Neural cell (in vitro differentiated cells): ENCODE data around the gene GPAT3. TPM values are rescaled to one million over a fixed set of nuclear protein-coding genes. Genes with fewer than 3 reads are reported as not detected.

Source experiments
- H2AFZ ChIP-seq: fragments of 200-600, 300-800 bp; sonication (generic), shearing (Covaris generic); 2 replicates; pipeline ENCODE4 v1.6.0; 2014; ENCODE audit warnings: low read depth, mild to moderate bottlenecking, antibody characterized with exemption, low read length, moderate library complexity
- H3F3A ChIP-seq: fragments of 200-600 bp; shearing (Covaris generic); 2 replicates; pipeline ENCODE4 v1.6.1; 2016; ENCODE audit warnings: mild to moderate bottlenecking, moderate library complexity, mixed read lengths, antibody characterized with exemption, low read length; ENCODE audit not compliant: insufficient read depth, poor library complexity, severe bottlenecking
- H3K27ac ChIP-seq: fragments of 200-600, 300-800 bp; sonication (generic), shearing (Covaris generic); 2 replicates; pipeline ENCODE4 v1.5.1; 2014; ENCODE audit warnings: mild to moderate bottlenecking, low read length, moderate library complexity
- H3K27me3 ChIP-seq: fragments of 300-800, 200-600 bp; sonication (generic), shearing (Covaris generic); 2 replicates; pipeline ENCODE4 v1.6.0; 2014; ENCODE audit warnings: mild to moderate bottlenecking, low read depth, low read length, moderate library complexity; ENCODE audit not compliant: insufficient read depth
- H3K36me3 ChIP-seq: fragments of 300-800, 200-600 bp; sonication (generic), shearing (Covaris generic); 2 replicates; pipeline ENCODE4 v1.5.1; 2014; ENCODE audit warnings: mild to moderate bottlenecking, antibody characterized with exemption, low read length, moderate library complexity; ENCODE audit not compliant: insufficient read depth
- H3K4me2 ChIP-seq: fragments of 300-800, 200-600 bp; sonication (generic), shearing (Covaris generic); 2 replicates; pipeline ENCODE4 v1.6.0; 2014; ENCODE audit warnings: mild to moderate bottlenecking, low read length
- H3K4me3 ChIP-seq: fragments of 300-800, 200-600 bp; sonication (generic), shearing (Covaris generic); 2 replicates; pipeline ENCODE4 v1.5.1; 2014; ENCODE audit warnings: mild to moderate bottlenecking, low read length, moderate library complexity
- H3K79me2 ChIP-seq: fragments of 200-600 bp; shearing (Covaris generic); replicated peaks from 2 replicates; pipeline ENCODE4 v1.6.0; 2014; ENCODE audit warnings: mild to moderate bottlenecking, low read length, moderate library complexity; ENCODE audit not compliant: insufficient read depth
- H3K9ac ChIP-seq: fragments of 300-800, 200-600 bp; sonication (generic), shearing (Covaris generic); 2 replicates; pipeline ENCODE4 v1.6.1; 2016; ENCODE audit warnings: mild to moderate bottlenecking, low read length, mixed read lengths
- H3K9me2 ChIP-seq: fragments of 200-600 bp; shearing (Covaris generic); 2 replicates; pipeline ENCODE4 v1.6.1; 2016; ENCODE audit warnings: mild to moderate bottlenecking, low read length, mixed read lengths; ENCODE audit not compliant: insufficient read depth
- H3K9me3 ChIP-seq: fragments of 200-600, 300-800 bp; sonication (generic), shearing (Covaris generic); 2 replicates; pipeline ENCODE4 v1.6.1; 2016; ENCODE audit warnings: mild to moderate bottlenecking, mixed run types, low read length, moderate library complexity, mixed read lengths
- H4K20me1 ChIP-seq: fragments of 200-600 bp; shearing (Covaris generic); 2 replicates; pipeline ENCODE4 v1.6.1; 2016; ENCODE audit warnings: mild to moderate bottlenecking, mixed run types; ENCODE audit not compliant: insufficient read depth
- CTCF ChIP-seq: fragments of 450-650 bp; IDR thresholded peaks from 2 replicates; pipeline ENCODE4 v1.5.1; 2014; ENCODE audit warnings: antibody characterized with exemption, mild to moderate bottlenecking, moderate library complexity; ENCODE audit not compliant: poor library complexity, severe bottlenecking
- EP300 ChIP-seq: fragments of 450-650 bp; conservative IDR thresholded peaks from 2 replicates; pipeline ENCODE4 v1.6.1; 2014; ENCODE audit warnings: antibody characterized with exemption, mild to moderate bottlenecking, moderate library complexity; ENCODE audit not compliant: poor library complexity, severe bottlenecking
- EZH2 ChIP-seq: fragments of 200-600, 300-800 bp; shearing (Covaris generic), sonication (generic); IDR thresholded peaks from 2 replicates; pipeline ENCODE4 v1.6.1; 2014; ENCODE audit warnings: antibody characterized with exemption, low read length, borderline replicate concordance, mild to moderate bottlenecking; ENCODE audit not compliant: insufficient read depth, poor library complexity, severe bottlenecking
- MXI1 ChIP-seq: fragments of 450-650 bp; conservative IDR thresholded peaks from 2 replicates; pipeline ENCODE4 v1.6.1; 2014; ENCODE audit warnings: antibody characterized with exemption, mild to moderate bottlenecking; ENCODE audit not compliant: poor library complexity, severe bottlenecking
- POLR2AphosphoS5 ChIP-seq: IDR thresholded peaks from 2 replicates; pipeline ENCODE4 v1.6.1; 2012
- RAD21 ChIP-seq: fragments of 450-650 bp; conservative IDR thresholded peaks from 2 replicates; pipeline ENCODE4 v1.6.1; 2014; ENCODE audit warnings: antibody characterized with exemption, mild to moderate bottlenecking, moderate library complexity
- REST ChIP-seq: IDR thresholded peaks from 2 replicates; pipeline ENCODE4 v1.6.1; 2012; ENCODE audit warnings: borderline replicate concordance
- SMC3 ChIP-seq: fragments of 450-650 bp; conservative IDR thresholded peaks from 2 replicates; pipeline ENCODE4 v1.6.1; 2014; ENCODE audit warnings: antibody characterized with exemption, mild to moderate bottlenecking, moderate library complexity; ENCODE audit not compliant: poor library complexity
- TAF1 ChIP-seq: IDR thresholded peaks from 2 replicates; pipeline ENCODE4 v1.6.1; 2012; ENCODE audit warnings: low read depth
- polyA plus RNA-seq: library from polyadenylated mRNA; depleted of rRNA; stranded (reverse); fragments of >200 nt; gene quantifications from 2 replicates; pipeline ENCODE4 v1.2.3, GENCODE V29; 2014

Gene GPAT3
- polyA plus RNA-seq, 1 donor from 2014 or later, result not detected

GRCh38 chr4:83599183-83599582 lies 63.3 kb downstream of the GPAT3 start:
- no peak overlapping the region for H2AFZ ChIP-seq
- no peak for TF ChIP-seq POLR2AphosphoS5
- no peak for TF ChIP-seq REST
- no peak for TF ChIP-seq EZH2
- TF ChIP-seq EP300, result no peak
- no peak for TF ChIP-seq CTCF
- TF ChIP-seq SMC3, result no peak
- no peak for TF ChIP-seq TAF1
- TF ChIP-seq MXI1, result no peak
- TF ChIP-seq RAD21, result no peak
- no peaks in the 10 kb centered on the region for H3K9me2 ChIP-seq
- H4K20me1 ChIP-seq, result no peaks in the 10 kb centered on the region
- no peaks in the 10 kb centered on the region for H3K9me3 ChIP-seq
- H3K79me2 ChIP-seq, result no peaks in the 10 kb centered on the region
- H3K27ac ChIP-seq, result no peak overlapping the region
- no peak overlapping the region for H3K9ac ChIP-seq
- H3K36me3 ChIP-seq, result no peaks in the 10 kb centered on the region
- no peak overlapping the region for H3K4me3 ChIP-seq
- no peaks in the 10 kb centered on the region for H3K27me3 ChIP-seq
- no peak overlapping the region for H3K4me2 ChIP-seq
- H3F3A ChIP-seq, result no peaks in the 10 kb centered on the region

- Histone ChIP-seq H3K27ac (no peak overlapping the region), H4K20me1 (no peaks in the 10 kb centered on the region), H3K4me2 (no peak overlapping the region), H3K4me3 (no peak overlapping the region), H3K9me3 (no peaks in the 10 kb centered on the region), H3K9me2 (no peaks in the 10 kb centered on the region), H3K36me3 (no peaks in the 10 kb centered on the region), H3K79me2 (no peaks in the 10 kb centered on the region), H3F3A (no peaks in the 10 kb centered on the region), H3K27me3 (no peaks in the 10 kb centered on the region), H3K9ac (no peak overlapping the region), H2AFZ (no peak overlapping the region)
- TF ChIP-seq SMC3, result no peak
- TF ChIP-seq POLR2AphosphoS5, result no peak
- no peak for TF ChIP-seq MXI1
Measured at GRCh38 chr4:83603129-83603528, 67.2 kb downstream of the GPAT3 start.

GRCh38 chr4:83604321-83604720 lies 68.4 kb downstream of the GPAT3 start:
- H3K9me3 ChIP-seq, result no peaks in the 10 kb centered on the region
- H3K36me3 ChIP-seq, result no peaks in the 10 kb centered on the region
- H3K9ac ChIP-seq, result no peak overlapping the region
- TF ChIP-seq REST (no peak), EP300 (no peak), CTCF (no peak), EZH2 (no peak), RAD21 (no peak), POLR2AphosphoS5 (no peak), SMC3 (no peak), MXI1 (no peak), TAF1 (no peak)
- H4K20me1 ChIP-seq, result no peaks in the 10 kb centered on the region
- no peaks in the 10 kb centered on the region for H3F3A ChIP-seq
- H3K4me3 ChIP-seq, result no peak overlapping the region
- no peak overlapping the region for H2AFZ ChIP-seq
- H3K4me2 ChIP-seq, result no peak overlapping the region
- H3K9me2 ChIP-seq, result no peaks in the 10 kb centered on the region
- H3K27ac ChIP-seq, result no peak overlapping the region
- H3K79me2 ChIP-seq, result no peaks in the 10 kb centered on the region
- H3K27me3 ChIP-seq, result no peaks in the 10 kb centered on the region
